WERI-Rb-1 (cell line): Measurements from ENCODE around the gene IDS.

Experiments used
- DNase-seq: peaks from one replicate; pipeline ENCODE4 v3.0.0-alpha.2; 2020
- H3K27ac ChIP-seq: fragments of 250-450 bp; sonication (Bioruptor Pico); 2 replicates; pipeline ENCODE4 v1.5.1; 2020; ENCODE audit warnings: mild to moderate bottlenecking, moderate library complexity
- H3K27me3 ChIP-seq: fragments of 250-450 bp; sonication (Bioruptor Pico); 2 replicates; pipeline ENCODE4 v1.5.1; 2021; ENCODE audit warnings: mild to moderate bottlenecking, low read depth, moderate library complexity; ENCODE audit not compliant: insufficient read depth, severe bottlenecking
- H3K36me3 ChIP-seq: fragments of 250-450 bp; sonication (Bioruptor Pico); 2 replicates; pipeline ENCODE4 v1.5.1; 2020; ENCODE audit warnings: mild to moderate bottlenecking, moderate library complexity
- H3K4me3 ChIP-seq: 2 replicates; pipeline ENCODE4 v1.5.1; 2011; ENCODE audit warnings: low read depth, mild to moderate bottlenecking, control low read depth, low read length
- H3K9me3 ChIP-seq: fragments of 250-450 bp; sonication (Bioruptor Pico); 2 replicates; pipeline ENCODE4 v1.5.1; 2021; ENCODE audit warnings: mild to moderate bottlenecking, moderate library complexity; ENCODE audit not compliant: severe bottlenecking
- TF ChIP-seq, protein P1 (sequence below): IDR thresholded peaks from 2 replicates; pipeline ENCODE4 v1.5.1; 2011; ENCODE audit warnings: low read depth, mild to moderate bottlenecking, control low read depth, inconsistent platforms, low read length

Gene IDS

DNA sequence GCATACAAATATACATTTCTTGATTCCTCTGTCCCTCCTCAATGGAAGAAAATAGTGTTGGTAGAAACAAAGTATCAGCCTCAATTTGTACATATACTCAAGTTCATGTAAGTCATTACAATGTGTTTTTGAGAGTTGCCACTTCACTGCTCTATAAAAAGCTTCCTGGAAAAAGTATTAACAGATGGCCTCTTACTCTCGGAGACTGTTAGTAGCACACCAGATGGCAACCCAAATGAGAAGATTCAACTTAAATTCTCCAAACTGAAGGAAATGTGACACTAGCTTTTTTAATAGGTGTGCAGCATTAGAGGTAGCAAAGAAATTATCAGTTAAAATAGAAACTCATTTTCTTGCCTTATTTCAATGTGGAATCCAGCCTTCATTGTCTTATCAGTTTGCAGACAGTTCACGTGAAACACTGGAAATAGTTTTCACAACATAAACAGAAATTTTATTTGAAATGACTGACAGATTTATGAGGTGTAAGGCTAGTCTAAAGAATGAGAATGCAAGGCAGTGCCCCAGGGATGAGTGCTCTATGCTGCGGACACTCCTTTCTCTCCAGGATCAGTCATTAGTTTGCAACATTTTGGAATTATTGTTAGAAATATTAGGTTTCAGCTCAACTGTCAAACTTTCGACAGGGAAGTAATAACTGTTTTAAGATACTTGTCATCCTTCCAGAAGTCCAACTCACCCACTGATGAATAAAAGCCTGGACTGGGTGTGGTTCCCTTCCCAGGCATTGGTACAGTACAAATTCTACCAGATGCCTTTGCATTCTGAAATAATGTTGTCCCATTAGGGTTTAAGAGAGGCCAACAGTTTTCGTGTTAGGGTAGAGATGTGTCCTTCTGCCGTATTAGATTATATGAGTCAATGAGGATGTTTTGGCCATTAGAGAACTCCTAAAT, 50.9 kb downstream of the IDS start:
- peaks cover 2% of the 10 kb centered on the region for H3K9me3 ChIP-seq
- H3K27ac ChIP-seq: peak overlapping the region; percentile 54
- TF ChIP-seq, protein P1, sequence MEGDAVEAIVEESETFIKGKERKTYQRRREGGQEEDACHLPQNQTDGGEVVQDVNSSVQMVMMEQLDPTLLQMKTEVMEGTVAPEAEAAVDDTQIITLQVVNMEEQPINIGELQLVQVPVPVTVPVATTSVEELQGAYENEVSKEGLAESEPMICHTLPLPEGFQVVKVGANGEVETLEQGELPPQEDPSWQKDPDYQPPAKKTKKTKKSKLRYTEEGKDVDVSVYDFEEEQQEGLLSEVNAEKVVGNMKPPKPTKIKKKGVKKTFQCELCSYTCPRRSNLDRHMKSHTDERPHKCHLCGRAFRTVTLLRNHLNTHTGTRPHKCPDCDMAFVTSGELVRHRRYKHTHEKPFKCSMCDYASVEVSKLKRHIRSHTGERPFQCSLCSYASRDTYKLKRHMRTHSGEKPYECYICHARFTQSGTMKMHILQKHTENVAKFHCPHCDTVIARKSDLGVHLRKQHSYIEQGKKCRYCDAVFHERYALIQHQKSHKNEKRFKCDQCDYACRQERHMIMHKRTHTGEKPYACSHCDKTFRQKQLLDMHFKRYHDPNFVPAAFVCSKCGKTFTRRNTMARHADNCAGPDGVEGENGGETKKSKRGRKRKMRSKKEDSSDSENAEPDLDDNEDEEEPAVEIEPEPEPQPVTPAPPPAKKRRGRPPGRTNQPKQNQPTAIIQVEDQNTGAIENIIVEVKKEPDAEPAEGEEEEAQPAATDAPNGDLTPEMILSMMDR: no peak
- H3K36me3 ChIP-seq: no peaks in the 10 kb centered on the region
- DNase-seq: no peak
- H3K4me3 ChIP-seq: no peak overlapping the region
- no peaks in the 10 kb centered on the region for H3K27me3 ChIP-seq

DNA sequence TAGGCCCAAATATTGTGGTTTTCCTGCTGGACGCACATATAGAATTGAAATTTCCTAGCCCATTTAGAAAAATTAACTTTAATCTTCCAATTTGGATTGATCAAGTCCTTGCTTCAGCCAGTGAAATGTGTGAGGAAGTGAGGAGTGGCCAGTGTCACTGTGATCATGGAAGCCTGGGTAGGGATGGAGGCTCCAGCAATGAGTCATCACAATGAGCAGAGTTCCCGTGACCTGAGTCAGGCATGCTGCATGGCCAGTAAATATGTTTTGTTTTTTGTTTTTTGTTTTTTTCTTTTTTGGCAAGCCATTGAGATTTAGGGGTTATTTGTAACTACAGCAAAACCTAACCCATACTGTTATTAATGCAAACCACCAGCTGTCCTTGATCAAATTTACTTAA, 52.1 kb downstream of the IDS start:
- Histone ChIP-seq H3K9me3 (peaks cover 2% of the 10 kb centered on the region), H3K27ac (no peak overlapping the region), H3K36me3 (no peaks in the 10 kb centered on the region), H3K4me3 (no peak overlapping the region), H3K27me3 (no peaks in the 10 kb centered on the region)
- TF ChIP-seq, protein P1: no peak
- no peak for DNase-seq

DNA sequence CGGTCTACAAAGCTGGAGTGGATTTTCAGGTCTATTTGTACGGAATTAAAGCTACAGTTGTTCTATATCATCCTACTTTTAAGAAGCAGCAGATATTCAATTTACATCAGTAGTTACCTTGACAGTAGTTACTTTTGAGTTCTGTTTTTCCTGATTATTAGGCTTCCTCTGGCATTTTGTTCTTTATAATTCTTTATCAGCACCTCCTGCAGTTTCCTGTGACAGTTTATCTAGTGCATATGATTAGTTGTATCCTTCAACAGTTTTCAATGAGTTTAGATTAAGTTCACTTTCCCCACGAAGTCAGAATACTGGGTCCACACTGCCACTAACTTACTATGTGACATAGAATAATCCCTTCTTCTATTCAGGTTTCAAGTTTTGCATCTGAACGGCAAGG, 71.7 kb downstream of the IDS start:
- H3K9me3 ChIP-seq: no peaks in the 10 kb centered on the region
- H3K36me3 ChIP-seq: no peaks in the 10 kb centered on the region
- no peaks in the 10 kb centered on the region for H3K27me3 ChIP-seq
- H3K4me3 ChIP-seq: no peak overlapping the region
- TF ChIP-seq, protein P1: no peak
- no peak overlapping the region for H3K27ac ChIP-seq
- no peak for DNase-seq

DNA sequence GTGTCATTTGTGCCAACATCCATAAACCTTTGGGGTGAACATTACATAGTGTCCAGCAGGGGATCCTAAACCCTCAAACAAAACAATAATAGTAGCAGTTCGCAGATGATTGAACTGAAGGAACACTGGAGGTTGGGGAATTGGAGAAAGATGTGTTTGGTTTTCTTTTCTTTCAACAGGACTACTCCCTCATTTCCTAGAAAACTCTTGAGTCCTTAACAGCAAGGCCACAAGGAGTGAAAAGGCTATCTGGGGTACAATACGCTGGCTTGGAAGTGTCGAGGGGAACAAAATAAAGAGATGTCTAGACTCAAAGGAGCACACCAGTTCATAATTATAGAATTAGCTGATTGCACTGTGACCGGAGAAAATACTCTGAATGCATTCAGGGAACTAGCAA, 72.1 kb downstream of the IDS start:
- DNase-seq: no peak

More for the DNA sequence above, 72.1 kb downstream of the IDS start:
- Histone ChIP-seq H3K27ac (no peak overlapping the region), H3K27me3 (no peaks in the 10 kb centered on the region), H3K4me3 (no peak overlapping the region), H3K36me3 (no peaks in the 10 kb centered on the region), H3K9me3 (no peaks in the 10 kb centered on the region)
- TF ChIP-seq, protein P1: no peak
